ENCODE measurements around the gene C3orf70.

- TF ChIP-seq, protein P1, sequence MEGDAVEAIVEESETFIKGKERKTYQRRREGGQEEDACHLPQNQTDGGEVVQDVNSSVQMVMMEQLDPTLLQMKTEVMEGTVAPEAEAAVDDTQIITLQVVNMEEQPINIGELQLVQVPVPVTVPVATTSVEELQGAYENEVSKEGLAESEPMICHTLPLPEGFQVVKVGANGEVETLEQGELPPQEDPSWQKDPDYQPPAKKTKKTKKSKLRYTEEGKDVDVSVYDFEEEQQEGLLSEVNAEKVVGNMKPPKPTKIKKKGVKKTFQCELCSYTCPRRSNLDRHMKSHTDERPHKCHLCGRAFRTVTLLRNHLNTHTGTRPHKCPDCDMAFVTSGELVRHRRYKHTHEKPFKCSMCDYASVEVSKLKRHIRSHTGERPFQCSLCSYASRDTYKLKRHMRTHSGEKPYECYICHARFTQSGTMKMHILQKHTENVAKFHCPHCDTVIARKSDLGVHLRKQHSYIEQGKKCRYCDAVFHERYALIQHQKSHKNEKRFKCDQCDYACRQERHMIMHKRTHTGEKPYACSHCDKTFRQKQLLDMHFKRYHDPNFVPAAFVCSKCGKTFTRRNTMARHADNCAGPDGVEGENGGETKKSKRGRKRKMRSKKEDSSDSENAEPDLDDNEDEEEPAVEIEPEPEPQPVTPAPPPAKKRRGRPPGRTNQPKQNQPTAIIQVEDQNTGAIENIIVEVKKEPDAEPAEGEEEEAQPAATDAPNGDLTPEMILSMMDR (conservative IDR thresholded peaks at IDR 0.05; ENCODE audit: low read length): no peak
- no peak for TF ChIP-seq EZH2phosphoT487 (IDR thresholded peaks at IDR 0.05; ENCODE audit: borderline replicate concordance, low read depth, low read length)
Observed at GRCh38 chr3:185126201-185126600, 26.7 kb downstream of the C3orf70 start.
